GM12874 (cell line): ENCODE data around the gene TCF3.

Source experiments
- CTCF ChIP-seq: IDR thresholded peaks from 2 replicates; pipeline ENCODE4 v1.5.1; 2011; ENCODE audit warnings: low read depth, mild to moderate bottlenecking, control low read depth, low read length, moderate library complexity; ENCODE audit not compliant: insufficient read depth

Gene TCF3

GRCh38 chr19:1605236-1606137 is 46.9 kb downstream of the TCF3 start, which contains the start of gene UQCR11:
TSS of gene UQCR11 (minus strand) at chr19:1605462. CDS start at chr19:1605409, 53 bp downstream.
- TF ChIP-seq CTCF, result peak; percentile 49

GRCh38 chr19:1602091-1602707 is 50.2 kb downstream of the TCF3 start:
- no peak for TF ChIP-seq CTCF

GRCh38 chr19:1601613-1602064 is 50.8 kb downstream of the TCF3 start:
- 0 out of 2 replicates have a peak, but pooled peaks have one; percentile 26 for TF ChIP-seq CTCF

- TF ChIP-seq CTCF, result no peak
Observed at GRCh38 chr19:1599460-1599846, 53.0 kb downstream of the TCF3 start.

- TF ChIP-seq CTCF, result no peak
Observed at GRCh38 chr19:1598777-1599459, 53.5 kb downstream of the TCF3 start.

- TF ChIP-seq CTCF, result no peak
Observed at GRCh38 chr19:1593501-1593772, 59.0 kb downstream of the TCF3 start.

GRCh38 chr19:1592755-1593500 is 59.5 kb downstream of the TCF3 start, which contains the start of gene MBD3:
TSS of gene MBD3 (minus strand) at chr19:1592865. CDS start at chr19:1592631, 234 bp downstream.
- TF ChIP-seq CTCF, result no peak
